Activated CD4-positive, alpha-beta memory T cell treated with anti-CD3 and anti-CD28 coated beads, Interleukin-2, amount 10 ng/mL, durations not matched to agents 7 days and 5 days (primary cell): ENCODE measurements around the gene KCNMA1. TPM values are rescaled to one million over a fixed set of nuclear protein-coding genes. Genes with fewer than 3 reads are reported as not detected.

ENCODE experiments used
- CTCF ChIA-PET: fragments of 350-600 bp; sonication (Branson Sonifier 250); formaldehyde crosslinking; loops from one replicate; lab custom pipeline; 2021; ENCODE audit warnings: antibody characterized with exemption, inconsistent platforms; lab: Charles Lee
- POLR2A ChIA-PET: fragments of 350-600 bp; sonication (Branson Sonifier 250); formaldehyde crosslinking; loops from one replicate; lab custom pipeline; 2021; ENCODE audit warnings: antibody characterized with exemption; lab: Charles Lee
- DNase-seq: peaks from one replicate; pipeline ENCODE4 v3.0.0-alpha.2; 2020
- H3K27ac Mint-ChIP-seq: one replicate; pipeline ENCODE4 v1.8.0; 2021; ENCODE audit warnings: mild to moderate bottlenecking, mixed read lengths
- H3K27me3 Mint-ChIP-seq: one replicate; pipeline ENCODE4 v1.8.0; 2021; ENCODE audit warnings: mixed read lengths
- H3K36me3 Mint-ChIP-seq: one replicate; pipeline ENCODE4 v1.8.0; 2021; ENCODE audit warnings: low read depth, mixed read lengths
- H3K4me1 Mint-ChIP-seq: one replicate; pipeline ENCODE4 v1.8.0; 2021; ENCODE audit warnings: mixed read lengths
- H3K4me3 Mint-ChIP-seq: one replicate; pipeline ENCODE4 v1.8.0; 2021; ENCODE audit warnings: mild to moderate bottlenecking, mixed read lengths
- H3K9me3 Mint-ChIP-seq: one replicate; pipeline ENCODE4 v1.8.0; 2021; ENCODE audit warnings: mixed read lengths
- total RNA-seq, 2 experiments: library from RNA; stranded (reverse); gene quantifications; one replicate each; pipeline ENCODE4 v1.2.3, GENCODE V29; 2021

KCNMA1 gene
- total RNA-seq, 2 experiments from 2014 or later: 0.25 to 0.38 TPM

DNA sequence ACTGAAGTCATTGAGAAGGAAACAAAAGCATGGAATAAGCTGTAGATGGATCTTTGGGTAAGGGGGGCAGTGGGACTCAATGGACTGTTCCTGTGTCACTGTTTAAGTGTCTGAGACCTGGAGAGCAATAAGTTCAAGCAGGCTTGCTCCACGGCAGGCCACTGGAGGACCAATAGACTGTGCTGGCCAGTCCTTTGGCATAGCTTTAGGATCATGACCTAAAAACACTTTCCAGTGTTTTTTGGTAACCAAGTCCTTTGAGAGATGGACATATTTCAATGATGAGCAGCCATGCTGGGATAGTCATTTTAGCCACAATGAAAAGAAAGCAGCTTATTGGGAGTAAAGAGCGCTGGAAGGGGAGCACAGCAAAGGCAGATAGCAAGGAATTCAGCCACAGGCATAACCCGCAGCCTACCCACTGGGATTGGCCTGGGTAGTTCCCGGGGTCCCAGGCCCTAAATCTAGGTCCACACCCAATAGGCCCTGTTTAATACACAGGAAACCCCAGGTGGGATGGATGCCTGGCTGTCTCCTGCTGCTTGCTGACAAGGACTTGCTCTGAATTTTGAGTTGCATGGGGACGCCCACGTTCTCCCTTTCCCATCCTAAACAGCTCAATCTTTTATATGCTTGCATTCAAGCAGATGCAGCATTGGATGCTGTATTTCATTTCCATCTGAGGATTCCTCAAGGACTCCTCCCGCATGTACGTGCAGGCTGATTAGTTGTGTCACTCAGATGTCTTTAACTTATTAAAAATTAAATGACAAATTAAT, 727.2 kb downstream of the KCNMA1 start:
- no peaks in the 10 kb centered on the region for H3K4me1 Mint-ChIP-seq
- CTCF ChIA-PET: no interaction called here
- no peaks in the 10 kb centered on the region for H3K36me3 Mint-ChIP-seq
- H3K9me3 Mint-ChIP-seq: peaks cover 10% of the 10 kb centered on the region
- no peak overlapping the region for H3K27ac Mint-ChIP-seq
- no peak for DNase-seq
- POLR2A ChIA-PET: no interaction called here
- no peaks in the 10 kb centered on the region for H3K27me3 Mint-ChIP-seq
- H3K4me3 Mint-ChIP-seq: no peak overlapping the region

DNA sequence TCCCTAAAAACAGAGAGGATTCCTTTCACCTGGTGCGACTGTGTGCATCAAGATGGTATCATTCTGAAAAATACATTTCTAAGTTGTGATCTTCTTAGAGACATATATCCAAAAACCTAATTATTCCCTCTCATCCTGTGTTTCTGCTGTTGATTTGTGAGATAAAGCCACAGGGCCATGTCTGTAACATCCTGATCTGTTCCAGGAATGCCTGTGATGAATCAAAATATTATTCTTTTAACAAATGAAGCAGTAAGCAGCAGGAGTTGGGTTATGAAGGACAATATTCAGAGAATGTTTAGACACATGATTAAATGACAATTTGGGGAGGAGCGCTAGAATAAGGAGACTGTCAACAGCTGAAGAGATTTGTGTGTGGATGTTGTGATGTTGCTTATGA, 731.4 kb downstream of the KCNMA1 start:
- H3K27ac Mint-ChIP-seq: no peak overlapping the region
- H3K36me3 Mint-ChIP-seq: no peaks in the 10 kb centered on the region
- no peak for DNase-seq
- H3K4me3 Mint-ChIP-seq: no peak overlapping the region
- ChIA-PET CTCF (no interaction called here), POLR2A (no interaction called here)
- H3K9me3 Mint-ChIP-seq: peaks cover 8% of the 10 kb centered on the region
- H3K27me3 Mint-ChIP-seq: no peaks in the 10 kb centered on the region
- H3K4me1 Mint-ChIP-seq: no peaks in the 10 kb centered on the region

DNA sequence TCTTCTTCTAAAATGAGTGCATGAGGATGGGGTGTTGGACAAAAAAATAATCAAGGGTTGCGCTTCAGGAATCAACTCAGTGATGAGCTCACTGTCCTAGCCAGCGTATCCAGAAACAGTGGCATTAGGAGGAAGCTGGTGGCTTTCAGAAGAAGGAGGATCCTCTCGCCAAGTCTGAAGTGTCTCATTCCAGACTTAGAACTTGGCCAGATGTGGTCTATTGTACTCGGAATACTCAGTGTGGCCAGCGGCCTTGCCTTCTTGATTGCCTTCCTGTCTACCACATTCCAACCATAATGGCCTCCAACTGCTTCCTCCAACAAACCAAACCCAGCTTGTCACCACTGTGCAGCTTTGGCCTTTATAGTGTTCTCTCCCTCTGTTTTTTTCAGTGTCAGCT, 732.4 kb downstream of the KCNMA1 start:
- ChIA-PET POLR2A (no interaction called here), CTCF (no interaction called here)
- Mint-ChIP-seq H3K4me3 (no peak overlapping the region), H3K27ac (no peak overlapping the region), H3K27me3 (no peaks in the 10 kb centered on the region), H3K4me1 (no peaks in the 10 kb centered on the region), H3K36me3 (no peaks in the 10 kb centered on the region), H3K9me3 (peaks cover 7% of the 10 kb centered on the region)
- no peak for DNase-seq

DNA sequence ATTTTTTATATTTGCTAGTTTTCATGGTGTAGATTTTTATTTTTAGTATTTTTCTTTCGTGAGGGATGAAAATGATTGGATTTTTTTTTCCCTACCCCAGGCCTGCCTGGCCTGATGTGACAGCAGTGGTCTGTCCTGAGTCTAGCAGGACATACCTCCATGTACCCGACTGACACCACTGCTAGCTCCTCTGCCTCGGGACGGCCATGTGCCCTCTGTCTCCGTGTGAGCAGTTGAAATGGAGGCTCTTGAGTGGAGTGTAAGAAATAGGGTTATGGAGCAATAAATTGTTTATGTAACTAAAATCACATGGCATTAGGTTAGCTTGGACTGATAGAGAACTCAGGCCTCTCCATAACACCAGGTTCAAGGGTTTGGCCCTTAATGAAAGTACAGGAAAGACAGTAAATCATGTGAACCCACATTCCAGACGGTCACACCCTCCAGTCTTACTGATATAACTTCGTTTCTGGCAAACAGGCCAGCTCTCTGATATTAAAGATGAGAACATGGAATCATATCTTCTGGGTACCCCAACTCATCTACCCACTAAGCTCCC, 734.1 kb downstream of the KCNMA1 start:
- CTCF ChIA-PET: no interaction called here
- no peak for DNase-seq
- POLR2A ChIA-PET: no interaction called here

DNA sequence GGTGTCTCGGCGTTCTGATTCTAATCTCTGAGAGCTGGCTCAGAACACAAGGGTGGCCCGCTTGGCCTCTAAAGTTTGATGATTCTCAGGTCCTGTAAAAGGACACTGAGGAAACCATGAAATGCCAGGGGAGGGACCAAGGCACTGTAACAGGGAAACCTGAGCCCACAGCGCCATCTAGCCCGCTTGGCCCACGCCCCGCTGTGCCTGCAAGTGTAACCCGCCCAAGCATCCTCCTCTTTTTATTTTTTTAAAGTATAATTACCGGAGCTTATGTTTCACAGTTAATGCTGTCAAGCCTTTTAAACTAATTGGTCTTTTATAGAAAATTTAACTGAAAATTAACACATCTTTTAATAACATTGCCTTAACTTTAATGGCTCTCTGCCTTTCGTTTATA, 734.7 kb downstream of the KCNMA1 start:
- ChIA-PET CTCF (no interaction called here), POLR2A (no interaction called here)
- Mint-ChIP-seq H3K27ac (no peak overlapping the region), H3K27me3 (no peaks in the 10 kb centered on the region), H3K4me3 (no peak overlapping the region), H3K4me1 (no peaks in the 10 kb centered on the region), H3K36me3 (no peaks in the 10 kb centered on the region), H3K9me3 (no peaks in the 10 kb centered on the region)
- no peak for DNase-seq

More for the DNA sequence above, 734.1 kb downstream of the KCNMA1 start:
- H3K4me3 Mint-ChIP-seq: no peak overlapping the region
- H3K36me3 Mint-ChIP-seq: no peaks in the 10 kb centered on the region
- H3K4me1 Mint-ChIP-seq: no peaks in the 10 kb centered on the region
- no peaks in the 10 kb centered on the region for H3K9me3 Mint-ChIP-seq
- H3K27ac Mint-ChIP-seq: no peak overlapping the region
- H3K27me3 Mint-ChIP-seq: no peaks in the 10 kb centered on the region

DNA sequence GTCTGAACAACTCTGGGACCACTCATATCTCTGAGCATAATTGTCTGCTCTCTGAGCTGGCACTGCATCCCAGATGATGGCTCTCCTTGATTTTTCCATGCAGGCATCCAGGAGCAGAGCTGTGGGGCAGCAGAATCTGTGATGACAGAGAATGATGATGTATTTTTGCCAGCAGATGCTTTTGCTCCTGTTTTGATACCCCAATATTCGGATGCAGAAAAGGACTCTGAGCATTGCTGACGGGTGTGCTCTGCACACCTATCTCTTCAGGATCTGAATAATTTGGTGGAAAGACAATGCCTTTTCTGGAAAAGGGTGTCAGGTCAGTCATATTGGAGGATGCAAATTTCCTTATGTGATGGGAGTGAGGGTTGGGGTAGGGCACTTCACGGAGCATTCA, 735.9 kb downstream of the KCNMA1 start:
- Mint-ChIP-seq H3K27me3 (no peaks in the 10 kb centered on the region), H3K4me1 (no peaks in the 10 kb centered on the region), H3K9me3 (no peaks in the 10 kb centered on the region), H3K27ac (no peak overlapping the region), H3K4me3 (no peak overlapping the region), H3K36me3 (no peaks in the 10 kb centered on the region)
- ChIA-PET CTCF (no interaction called here), POLR2A (no interaction called here)
- DNase-seq: no peak

DNA sequence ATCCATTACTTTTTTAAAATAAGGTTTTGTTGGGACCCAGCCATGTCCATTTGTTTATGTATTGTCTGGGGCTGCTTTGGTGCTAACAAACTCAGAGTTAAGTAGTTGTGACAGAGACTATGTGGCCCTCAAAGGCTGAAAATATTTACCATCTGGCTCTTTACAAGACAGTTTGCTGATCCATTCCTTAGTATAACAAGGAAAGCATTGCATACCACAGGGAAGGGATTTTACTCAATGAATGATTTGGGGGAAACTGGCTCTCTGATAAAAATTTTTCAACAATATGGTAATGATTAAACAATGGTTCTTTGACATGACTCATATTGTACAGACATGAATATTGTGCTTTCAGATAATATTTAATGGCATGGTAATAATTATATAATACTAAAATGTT, 738.1 kb downstream of the KCNMA1 start:
- no peaks in the 10 kb centered on the region for H3K36me3 Mint-ChIP-seq

DNA sequence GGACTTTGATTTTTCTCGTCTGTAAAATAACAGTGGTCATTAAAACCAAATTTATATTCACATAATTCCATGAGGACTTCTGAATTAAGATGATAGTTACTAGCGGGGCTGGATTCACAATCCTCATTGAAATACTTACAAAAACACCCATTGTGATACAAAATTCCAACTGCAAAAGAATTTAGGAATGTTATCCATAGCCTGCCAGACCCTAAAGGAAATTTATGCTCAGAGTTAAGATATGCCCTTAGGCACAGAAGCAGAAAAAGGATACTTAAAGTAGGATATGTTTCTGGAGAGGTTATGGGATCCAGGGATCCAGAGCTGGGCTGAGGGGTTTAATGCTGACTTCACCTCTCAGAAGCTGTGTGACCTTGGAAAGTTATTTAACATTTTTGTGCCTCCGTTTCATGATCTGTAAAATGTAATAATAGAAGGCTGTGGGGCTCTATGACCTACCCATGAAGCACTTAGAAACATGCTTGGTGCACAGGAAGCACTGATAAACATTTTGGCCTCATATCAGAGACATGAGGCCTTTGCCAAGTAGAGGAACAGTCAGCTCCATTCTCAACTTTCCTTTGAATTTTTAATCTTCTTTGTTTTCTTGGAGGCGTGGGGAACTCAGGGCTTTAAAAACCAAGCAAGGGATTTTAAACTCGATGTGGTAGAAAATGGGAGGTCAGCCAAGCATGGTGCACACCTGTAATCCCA, 744.7 kb downstream of the KCNMA1 start:
- ChIA-PET CTCF (no interaction called here), POLR2A (no interaction called here)
- Mint-ChIP-seq H3K27ac (no peak overlapping the region), H3K4me1 (no peaks in the 10 kb centered on the region), H3K36me3 (no peaks in the 10 kb centered on the region), H3K27me3 (no peaks in the 10 kb centered on the region), H3K9me3 (peaks cover 9% of the 10 kb centered on the region), H3K4me3 (no peak overlapping the region)
- no peak for DNase-seq

More for the DNA sequence above, 738.1 kb downstream of the KCNMA1 start:
- H3K9me3 Mint-ChIP-seq: peaks cover 7% of the 10 kb centered on the region
- ChIA-PET POLR2A (no interaction called here), CTCF (no interaction called here)
- no peak overlapping the region for H3K27ac Mint-ChIP-seq
- H3K27me3 Mint-ChIP-seq: no peaks in the 10 kb centered on the region
- no peaks in the 10 kb centered on the region for H3K4me1 Mint-ChIP-seq
- H3K4me3 Mint-ChIP-seq: no peak overlapping the region
- DNase-seq: no peak

DNA sequence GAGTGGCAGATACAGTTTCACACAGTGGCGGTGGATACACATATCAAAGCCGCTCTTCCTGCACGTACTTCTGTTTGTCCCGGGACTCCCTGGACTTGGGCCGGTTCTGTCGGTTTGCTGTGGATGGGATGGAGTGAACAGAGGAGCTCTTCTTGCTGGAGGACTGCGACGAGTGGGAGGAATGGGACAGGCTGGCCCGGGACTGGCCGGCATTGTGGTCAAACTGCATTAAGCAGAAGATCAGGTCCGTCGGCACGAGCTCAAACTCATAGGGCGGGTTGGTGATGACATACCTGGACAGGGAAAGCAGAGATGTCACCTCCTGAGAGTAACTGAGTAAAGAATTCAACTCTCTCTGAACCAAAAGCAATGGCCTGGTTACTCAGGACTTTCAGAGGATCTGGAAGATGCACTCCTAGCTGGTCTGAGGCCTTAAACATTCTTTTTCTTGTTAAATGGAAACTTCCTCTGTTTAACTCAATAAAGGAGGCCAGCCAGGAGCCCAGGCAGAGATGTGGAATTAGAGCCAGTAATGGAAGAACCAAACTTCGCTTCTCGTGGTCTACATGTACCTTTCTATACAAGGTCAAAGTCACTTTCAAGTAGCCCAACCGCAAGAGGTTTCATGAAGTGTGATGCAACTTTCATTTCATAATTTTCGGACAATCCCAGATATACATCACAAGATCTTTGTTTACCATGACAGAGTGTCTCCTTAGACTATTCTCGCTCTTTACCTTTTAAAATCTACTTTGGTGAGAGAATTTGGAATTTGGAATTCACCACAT, 750.2 kb downstream of the KCNMA1 start:
- H3K27ac Mint-ChIP-seq: no peak overlapping the region
- H3K27me3 Mint-ChIP-seq: no peaks in the 10 kb centered on the region
- no peak overlapping the region for H3K4me3 Mint-ChIP-seq
- CTCF ChIA-PET: no interaction called here
- no peaks in the 10 kb centered on the region for H3K4me1 Mint-ChIP-seq
- POLR2A ChIA-PET: no interaction called here
- no peak for DNase-seq
- no peaks in the 10 kb centered on the region for H3K36me3 Mint-ChIP-seq
- H3K9me3 Mint-ChIP-seq: peaks cover 2% of the 10 kb centered on the region

DNA sequence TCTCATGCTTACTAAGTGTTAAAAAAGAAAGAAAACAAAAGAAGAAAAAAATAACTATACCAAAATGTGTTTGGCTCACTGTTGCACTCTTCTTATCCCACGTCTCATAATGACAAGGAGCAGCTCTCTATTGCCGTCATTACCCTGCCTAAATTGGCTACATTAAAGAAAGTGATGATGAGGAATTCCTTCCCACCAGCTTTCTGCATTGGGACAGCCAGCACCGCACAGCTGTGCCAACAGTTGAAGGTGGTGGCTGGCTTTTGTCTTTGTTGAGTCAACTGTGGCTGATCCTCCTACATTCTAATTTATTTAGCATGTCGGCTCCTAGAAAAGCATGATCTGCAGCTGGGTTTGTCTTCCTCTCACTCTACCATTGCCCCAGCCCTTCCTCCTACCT, 751.8 kb downstream of the KCNMA1 start:
- no peak for DNase-seq
- H3K27me3 Mint-ChIP-seq: no peaks in the 10 kb centered on the region
- H3K4me1 Mint-ChIP-seq: no peaks in the 10 kb centered on the region
- H3K9me3 Mint-ChIP-seq: no peaks in the 10 kb centered on the region
- H3K27ac Mint-ChIP-seq: no peak overlapping the region
- ChIA-PET CTCF (no interaction called here), POLR2A (no interaction called here)
- no peaks in the 10 kb centered on the region for H3K36me3 Mint-ChIP-seq
- no peak overlapping the region for H3K4me3 Mint-ChIP-seq

DNA sequence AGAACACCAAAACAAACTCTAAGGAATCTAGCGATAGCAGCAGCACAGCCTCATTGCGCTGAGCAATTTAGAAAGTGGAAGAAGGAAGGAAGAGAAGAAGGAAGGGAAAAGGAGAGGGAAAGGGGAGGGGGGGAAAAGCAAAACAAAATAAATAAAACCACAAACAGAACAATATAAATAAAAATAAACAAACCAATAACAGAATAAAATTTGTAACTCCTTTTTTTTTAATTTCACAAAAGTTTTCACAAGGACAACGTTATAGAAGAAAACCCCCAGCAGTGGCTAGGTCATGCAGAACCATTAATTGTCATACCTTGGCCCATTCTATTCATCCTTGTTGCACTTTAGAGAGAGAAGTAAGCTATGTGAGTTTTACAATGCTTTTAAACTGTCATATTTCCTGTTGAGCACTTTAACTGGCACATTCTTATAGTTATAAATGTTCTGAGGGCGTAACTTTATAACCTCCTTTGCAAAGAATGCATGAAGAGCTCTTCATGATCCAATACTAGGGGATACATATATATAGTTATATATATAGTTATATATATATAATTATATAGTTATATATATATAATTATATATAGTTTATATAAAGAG, 752.8 kb downstream of the KCNMA1 start:
- Mint-ChIP-seq H3K9me3 (no peaks in the 10 kb centered on the region), H3K4me3 (no peak overlapping the region), H3K4me1 (no peaks in the 10 kb centered on the region), H3K27ac (no peak overlapping the region), H3K27me3 (no peaks in the 10 kb centered on the region), H3K36me3 (no peaks in the 10 kb centered on the region)
- POLR2A ChIA-PET: no interaction called here
- CTCF ChIA-PET: no interaction called here
- DNase-seq: no peak

DNA sequence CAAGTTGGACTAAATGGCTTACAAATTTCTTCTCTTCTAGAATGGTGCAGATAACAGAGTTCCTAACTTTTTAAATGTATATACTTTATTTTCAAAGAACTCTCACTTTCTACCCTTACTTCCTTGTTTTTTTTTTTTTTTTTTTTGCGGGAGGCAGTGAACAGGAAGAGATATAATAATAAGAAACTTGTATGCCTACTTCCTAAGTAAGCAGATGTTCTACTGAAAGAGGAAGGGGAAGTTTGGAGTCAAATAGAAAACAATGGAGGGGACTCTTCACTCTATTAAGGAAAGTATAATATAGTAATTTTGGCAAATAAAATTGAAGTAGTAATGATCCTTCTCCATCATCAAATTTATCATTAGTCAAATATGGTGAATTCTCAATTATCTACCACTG, 754.0 kb downstream of the KCNMA1 start:
- CTCF ChIA-PET: no interaction called here
- H3K36me3 Mint-ChIP-seq: no peaks in the 10 kb centered on the region
- no peaks in the 10 kb centered on the region for H3K4me1 Mint-ChIP-seq
- H3K27me3 Mint-ChIP-seq: no peaks in the 10 kb centered on the region
- no peak overlapping the region for H3K4me3 Mint-ChIP-seq
- no peak for DNase-seq
- H3K9me3 Mint-ChIP-seq: no peaks in the 10 kb centered on the region
- no peak overlapping the region for H3K27ac Mint-ChIP-seq
- POLR2A ChIA-PET: no interaction called here

DNA sequence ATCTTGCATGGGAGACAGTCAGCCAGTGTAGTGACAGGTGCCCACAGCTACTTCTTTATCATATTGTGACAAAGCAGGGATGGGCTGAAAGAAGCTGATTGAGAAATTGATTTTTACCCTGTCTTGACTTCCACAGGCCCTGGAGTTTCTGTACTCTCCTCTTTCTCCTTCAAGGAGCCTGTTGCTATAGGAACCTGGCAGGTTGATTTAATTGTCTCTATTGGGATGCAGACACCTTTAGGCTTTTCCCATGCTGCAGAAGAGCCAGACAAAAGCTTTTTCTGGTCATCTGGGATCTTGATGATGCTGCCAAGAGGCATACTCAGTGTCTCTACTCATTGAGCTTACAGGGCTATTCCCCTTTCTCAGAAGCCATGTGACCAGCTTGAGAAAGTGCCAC, 754.8 kb downstream of the KCNMA1 start:
- H3K9me3 Mint-ChIP-seq: no peaks in the 10 kb centered on the region
- DNase-seq: no peak
- ChIA-PET CTCF (no interaction called here), POLR2A (no interaction called here)
- no peaks in the 10 kb centered on the region for H3K36me3 Mint-ChIP-seq
- H3K4me3 Mint-ChIP-seq: no peak overlapping the region
- H3K4me1 Mint-ChIP-seq: no peaks in the 10 kb centered on the region
- no peak overlapping the region for H3K27ac Mint-ChIP-seq
- H3K27me3 Mint-ChIP-seq: no peaks in the 10 kb centered on the region
